DMS 273 (cell line): ENCODE results near the gene PLEKHO1.
"Not testable (repeated sequence)": the region's sequence is repeated elsewhere in the genome, so short reads cannot be mapped to it uniquely, and the experiment has no call there.

ENCODE experiments used
- DNase-seq: peaks from one replicate; lab custom pipeline; 2025; ENCODE audit not compliant: unreplicated experiment; lab: John Stamatoyannopoulos, UW

The PLEKHO1 gene

GRCh38 chr1:150149271-150150132 lies at the start of gene PLEKHO1:
TSS of gene PLEKHO1 (plus strand) at chr1:150149916. CDS start at chr1:150150258, 342 bp downstream.
- peak; percentile 93 for DNase-seq

GRCh38 chr1:150102986-150103385 lies 46.7 kb upstream of the PLEKHO1 start:
- DNase-seq, result no peak

GRCh38 chr1:150106341-150106740 lies 43.4 kb upstream of the PLEKHO1 start:
- DNase-seq, result peak; percentile 10

GRCh38 chr1:150109586-150109985 lies 40.1 kb upstream of the PLEKHO1 start:
- DNase-seq, result no peak

GRCh38 chr1:150110116-150110515 lies 39.6 kb upstream of the PLEKHO1 start:
- DNase-seq, result no peak

GRCh38 chr1:150111670-150112069 lies 38.0 kb upstream of the PLEKHO1 start:
- DNase-seq, result no peak

- DNase-seq, result no peak
These were observed 34.6 kb upstream of the PLEKHO1 start for GRCh38 chr1:150115121-150115520.

GRCh38 chr1:150118716-150119115 lies 31.0 kb upstream of the PLEKHO1 start:
- DNase-seq, result no peak

- no peak for DNase-seq
These were observed 28.4 kb upstream of the PLEKHO1 start for GRCh38 chr1:150121236-150121862.

GRCh38 chr1:150126811-150127210 lies 22.9 kb upstream of the PLEKHO1 start:
- DNase-seq, result no peak

GRCh38 chr1:150127464-150127863 lies 22.3 kb upstream of the PLEKHO1 start:
- no peak for DNase-seq

- no peak for DNase-seq
These were observed 21.8 kb upstream of the PLEKHO1 start for GRCh38 chr1:150127868-150128267.

- DNase-seq, result no peak
These were observed 17.3 kb upstream of the PLEKHO1 start for GRCh38 chr1:150132372-150132771.

- no peak for DNase-seq
These were observed 15.2 kb upstream of the PLEKHO1 start for GRCh38 chr1:150134537-150134936.

GRCh38 chr1:150135400-150135799 lies 14.3 kb upstream of the PLEKHO1 start:
- not testable (repeated sequence) for DNase-seq

- no peak for DNase-seq
These were observed 11.7 kb upstream of the PLEKHO1 start for GRCh38 chr1:150138044-150138443.

- DNase-seq, result no peak
These were observed 8.3 kb upstream of the PLEKHO1 start for GRCh38 chr1:150141452-150141851.

- no peak for DNase-seq
These were observed 7.6 kb upstream of the PLEKHO1 start for GRCh38 chr1:150142083-150142482.

- DNase-seq, result no peak
These were observed 5.1 kb upstream of the PLEKHO1 start for GRCh38 chr1:150144606-150145005.

GRCh38 chr1:150146016-150146415 lies 3.7 kb upstream of the PLEKHO1 start:
- not testable (repeated sequence) for DNase-seq

- DNase-seq, result no peak
These were observed 2.7 kb upstream of the PLEKHO1 start for GRCh38 chr1:150146849-150147542.

- peak; percentile 45 for DNase-seq
These were observed 862 bp upstream of the PLEKHO1 start for GRCh38 chr1:150148837-150149270.
